ENCODE results near the gene TBC1D20.

- no peak for TF ChIP-seq SIN3A (IDR thresholded peaks at IDR 0.05; ENCODE audit: low read depth)
- no peak for TF ChIP-seq ZNF274 (IDR thresholded peaks at IDR 0.05; ENCODE audit: low read depth, low read length)
- TF ChIP-seq CTCF (IDR thresholded peaks at IDR 0.05 in 2 of 3, conservative IDR thresholded peaks at IDR 0.05 in 1 of 3; ENCODE audit: borderline replicate concordance in 1 of 3, insufficient read depth in 1 of 3, low read depth in 2 of 3, low read length in 2 of 3): no peak
- TF ChIP-seq EZH2phosphoT487 (IDR thresholded peaks at IDR 0.05; ENCODE audit: borderline replicate concordance): no peak
- TF ChIP-seq CBX3 (IDR thresholded peaks at IDR 0.05; ENCODE audit: low read depth): no peak
- no peak for TF ChIP-seq ATF3 (IDR thresholded peaks at IDR 0.05)
- no peak for TF ChIP-seq POLR2AphosphoS5 (IDR thresholded peaks at IDR 0.05; ENCODE audit: low read depth, low read length)
- no peak for TF ChIP-seq RAD21 (IDR thresholded peaks at IDR 0.05; ENCODE audit: low read depth)
- TF ChIP-seq POLR2A (IDR thresholded peaks at IDR 0.05; ENCODE audit: borderline replicate concordance, extremely low read depth, insufficient read depth, insufficient read length): no peak
- TF ChIP-seq SP1 (IDR thresholded peaks at IDR 0.05; ENCODE audit: low read depth): no peak
These were observed 40.9 kb upstream of the TBC1D20 start for GRCh38 chr20:503048-503737.
